SK-N-MC (cell line): ENCODE measurements around the gene DLGAP1.

Experiments used
- EZH2 ChIP-seq: fragments of 200-600 bp; sonication (generic); IDR thresholded peaks from one replicate; pipeline ENCODE4 v1.6.1; 2017; ENCODE audit warnings: antibody characterized with exemption
- FOXP2 ChIP-seq: optimal IDR thresholded peaks from 2 replicates; pipeline ENCODE3; 2011; ENCODE audit warnings: mild to moderate bottlenecking, moderate library complexity; ENCODE audit not compliant: insufficient read depth; ENCODE audit errors: extremely low read length, control extremely low read depth

DNA sequence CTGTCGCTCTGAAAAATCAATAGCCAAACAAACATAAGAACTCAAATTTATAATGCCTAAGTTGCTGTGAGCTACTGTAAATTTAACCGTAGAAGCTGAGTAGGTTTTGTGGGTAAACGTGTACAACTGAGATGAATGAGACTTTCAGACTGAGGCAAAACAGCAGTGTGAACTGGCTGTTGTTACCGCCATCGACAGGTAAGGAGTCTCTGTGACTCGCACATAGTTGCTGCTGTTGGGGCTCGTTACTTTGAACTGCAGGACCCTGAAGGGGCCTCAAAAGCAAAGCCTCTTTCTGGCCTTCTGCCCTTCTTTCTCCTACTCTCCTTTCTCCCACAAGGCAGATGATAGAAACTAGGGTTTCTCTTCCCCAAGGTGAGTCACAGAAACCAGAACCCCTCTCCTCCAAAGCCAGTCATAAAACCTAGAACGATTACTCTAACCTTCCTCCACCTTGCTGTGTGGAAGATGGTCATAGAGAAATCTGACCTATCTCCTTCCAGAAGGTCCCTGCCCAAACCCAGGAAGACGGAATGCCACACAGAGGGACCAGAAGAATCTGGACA is 101.2 kb downstream of the DLGAP1 start:
- no peak for TF ChIP-seq EZH2
- no peak for TF ChIP-seq FOXP2
